HG03558 (cell line): ENCODE results near the gene AP3D1.
A peak's percentile ranks its signal among the peaks of the same experiment; 100 is the strongest.
"Not testable (repeated sequence)": the region's sequence is repeated elsewhere in the genome, so short reads cannot be mapped to it uniquely, and the experiment has no call there.

Source experiments
- ATAC-seq: cut with Tn5 transposase; IDR thresholded peaks from one replicate; pipeline ENCODE4 v1.9.1; 2021; ENCODE audit warnings: moderate number of reproducible peaks; ENCODE audit not compliant: unreplicated experiment; ENCODE audit errors: extremely low read depth

The AP3D1 gene

GRCh38 chr19:2157452-2157851 lies 6.1 kb upstream of the AP3D1 start:
- no peak for ATAC-seq

- ATAC-seq, result no peak
These were observed 3.3 kb upstream of the AP3D1 start for GRCh38 chr19:2154587-2155075.

DNA sequence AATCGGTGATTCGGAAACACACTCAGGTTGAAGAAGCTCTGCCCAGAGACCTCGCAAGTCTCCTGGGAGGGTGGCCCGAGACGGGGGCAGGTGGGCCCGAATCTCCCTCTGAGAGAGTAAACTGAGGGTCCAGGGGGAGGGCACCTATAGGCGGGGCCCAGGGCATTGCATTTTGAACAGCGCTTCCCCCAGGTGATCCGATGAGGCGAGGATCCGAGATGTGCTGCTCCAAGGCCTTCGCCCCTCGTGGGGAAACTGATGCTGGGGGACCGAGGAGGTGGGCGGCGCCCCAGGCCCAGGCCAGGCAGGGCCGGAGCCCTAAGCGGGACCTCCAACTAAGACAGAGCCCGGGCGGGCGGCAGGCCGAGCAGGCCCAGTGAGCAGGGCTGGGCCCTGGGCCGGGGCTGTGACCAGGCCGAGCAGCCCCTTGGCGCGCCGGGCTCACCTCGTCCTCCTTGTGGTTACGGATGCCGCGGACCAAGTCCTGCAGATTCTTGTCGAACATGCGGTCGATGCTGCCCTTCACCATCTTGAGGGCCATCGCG lies 500 bp downstream of the AP3D1 start:
- peak; percentile 4 for ATAC-seq

DNA sequence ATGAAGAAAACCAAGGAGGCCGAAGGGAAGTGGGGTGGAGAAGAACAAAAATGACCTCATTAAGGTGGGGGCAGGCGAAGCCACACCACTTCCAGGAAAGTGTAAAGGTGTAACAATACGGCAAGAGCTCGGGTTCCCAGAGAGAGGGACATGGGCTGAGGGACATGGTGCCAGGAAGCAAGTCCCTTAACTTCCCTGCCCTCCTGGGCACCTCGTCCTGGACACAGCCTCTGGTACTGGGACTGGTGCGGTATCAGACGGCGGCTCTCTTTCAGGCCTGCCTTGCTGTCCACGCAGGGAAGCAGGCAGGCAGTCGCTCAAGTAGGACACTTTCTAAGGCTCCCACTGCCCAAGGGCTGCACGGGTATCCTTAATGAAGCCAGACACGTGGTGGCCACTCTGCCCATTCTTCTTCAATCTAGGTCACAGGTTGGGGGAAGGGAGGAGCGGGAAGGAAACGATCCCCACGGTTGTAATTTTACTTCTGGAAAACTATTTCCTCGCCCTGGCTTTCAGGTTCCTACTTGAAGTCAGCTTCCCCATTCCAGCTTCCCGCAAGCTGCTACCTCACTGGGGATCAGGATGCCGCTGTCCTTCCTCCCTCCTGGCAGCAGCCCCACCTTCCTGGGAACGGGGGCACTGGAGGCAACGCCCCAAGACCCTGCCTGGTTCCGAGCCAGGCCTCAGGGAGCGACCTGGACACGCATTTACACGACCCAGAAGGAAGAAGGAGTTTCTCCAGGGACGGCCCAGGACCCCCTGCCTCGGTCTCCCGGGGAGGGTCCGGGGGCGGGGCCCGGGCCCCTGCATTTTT lies 1.2 kb downstream of the AP3D1 start:
- no peak for ATAC-seq

DNA sequence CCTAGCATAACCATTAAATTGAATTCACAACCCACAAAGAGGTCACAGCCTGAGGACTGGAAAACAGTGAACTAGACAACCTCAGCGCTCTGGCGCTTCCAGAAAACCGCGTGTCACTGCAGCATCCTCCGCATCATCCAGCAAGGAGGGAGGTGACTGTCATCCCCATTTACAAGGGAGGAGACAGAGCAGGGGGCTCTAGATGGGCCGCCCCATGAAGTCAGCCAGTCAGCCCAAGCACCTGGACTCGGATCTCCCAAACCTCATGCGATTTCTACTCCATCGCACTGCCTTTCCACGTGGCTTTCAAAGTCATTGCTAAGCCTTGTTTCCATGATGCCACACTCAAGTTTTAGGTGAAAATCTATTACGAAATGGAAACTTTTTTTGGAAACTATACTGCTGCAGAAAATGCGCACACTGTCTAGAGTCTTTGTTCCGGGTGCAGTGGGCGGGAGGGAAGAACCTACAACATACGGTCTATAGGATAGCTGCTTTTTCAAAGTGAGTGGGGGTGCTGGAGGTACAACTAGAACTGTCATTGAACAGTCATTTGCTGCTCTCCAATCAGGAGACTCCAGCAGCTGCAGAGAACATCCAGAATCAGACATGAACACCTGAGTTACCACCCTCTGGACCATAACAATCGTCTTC lies 2.8 kb downstream of the AP3D1 start:
- no peak for ATAC-seq

- no peak for ATAC-seq
These were observed 5.5 kb downstream of the AP3D1 start for GRCh38 chr19:2145831-2146241.

GRCh38 chr19:2144190-2144589 lies 7.2 kb downstream of the AP3D1 start:
- ATAC-seq, result no peak

GRCh38 chr19:2142173-2142829 lies 9.1 kb downstream of the AP3D1 start:
- no peak for ATAC-seq

DNA sequence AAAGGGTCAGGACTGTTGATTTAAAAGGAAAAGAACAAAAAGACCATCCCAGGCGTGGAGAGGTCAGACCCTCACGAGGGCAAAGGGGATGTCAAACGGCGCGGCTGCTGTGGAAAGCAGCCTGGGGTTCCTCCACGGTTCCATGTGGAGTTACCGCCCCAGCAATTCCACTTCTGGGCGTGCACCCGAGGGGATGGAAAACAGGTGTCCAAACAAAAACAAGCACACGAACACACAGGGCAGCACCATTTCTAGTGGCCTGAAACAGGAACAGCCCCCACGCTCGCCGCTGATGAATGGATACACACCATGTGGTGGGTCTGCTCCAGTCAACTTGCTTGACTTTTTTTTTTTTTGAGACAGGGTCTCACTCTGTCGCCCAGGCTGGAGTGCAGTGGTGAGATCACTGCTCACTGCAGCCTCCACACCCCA lies 11.2 kb downstream of the AP3D1 start:
- no peak for ATAC-seq

- ATAC-seq, result no peak
These were observed 11.8 kb downstream of the AP3D1 start for GRCh38 chr19:2139385-2140137.

- ATAC-seq, result no peak
These were observed 13.2 kb downstream of the AP3D1 start for GRCh38 chr19:2138061-2138728.

DNA sequence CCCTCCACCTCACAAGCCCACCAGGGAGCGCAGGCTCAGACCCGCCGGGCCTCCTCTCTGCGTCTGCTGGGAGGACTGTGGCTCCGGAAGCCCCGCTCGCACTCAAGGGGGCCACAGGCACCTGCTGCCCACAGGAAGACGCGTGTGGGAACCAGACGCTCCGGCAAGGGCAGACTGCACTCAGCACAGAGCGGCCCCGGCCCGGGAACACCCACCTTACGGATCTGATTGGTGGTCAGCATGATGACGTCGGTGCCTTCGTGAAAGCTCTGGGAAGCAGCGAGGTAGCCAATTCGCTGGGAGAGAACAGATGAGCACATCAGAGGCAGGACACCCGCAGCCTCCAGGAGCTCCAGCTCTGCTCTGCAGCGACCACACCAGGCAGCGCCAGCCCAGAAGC lies 14.6 kb downstream of the AP3D1 start:
- no peak for ATAC-seq

DNA sequence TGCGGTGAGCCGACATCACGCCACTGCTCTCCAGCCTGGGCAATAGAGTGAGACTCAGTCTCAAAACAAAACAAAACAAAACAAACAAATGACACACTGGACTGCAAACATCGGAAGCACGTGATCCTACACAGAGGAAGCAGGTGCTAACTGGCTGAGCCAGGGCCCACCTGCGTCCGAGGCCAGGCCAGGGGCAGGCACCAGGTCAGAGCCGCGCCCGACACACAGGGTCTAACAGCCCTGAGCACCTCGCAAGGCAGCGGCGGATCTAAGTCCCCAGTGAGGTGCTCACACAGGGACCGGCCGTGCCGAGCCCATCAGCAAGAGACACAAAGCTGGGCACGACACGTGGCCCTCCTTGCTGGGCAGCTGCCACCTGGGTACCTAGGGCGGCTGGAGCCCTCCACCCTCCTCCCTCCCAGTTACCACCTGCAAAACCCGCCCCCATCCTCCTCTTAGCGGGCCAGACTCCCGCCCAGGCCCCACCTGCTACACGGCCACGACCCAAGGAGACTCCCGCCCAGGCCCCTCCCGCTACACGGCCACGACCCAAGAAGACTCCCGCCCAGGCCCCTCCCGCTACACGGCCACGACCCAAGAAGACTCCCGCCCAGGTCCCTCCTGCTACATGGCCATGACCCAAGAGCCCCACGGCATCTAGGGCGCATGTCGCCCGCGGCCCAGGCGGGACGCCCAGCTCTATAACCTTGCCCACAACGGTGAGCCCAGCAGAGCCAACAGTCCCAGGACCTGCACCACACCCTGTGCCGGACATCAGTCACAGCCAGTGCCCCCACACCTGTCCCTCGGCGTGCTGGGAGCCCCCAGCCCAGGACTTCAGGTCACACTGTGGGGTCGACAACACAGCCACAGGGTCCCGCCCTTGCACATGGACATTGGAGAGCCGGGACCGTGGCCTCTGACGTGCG lies 15.6 kb downstream of the AP3D1 start:
- ATAC-seq, result no peak

GRCh38 chr19:2132731-2133490 lies 18.5 kb downstream of the AP3D1 start:
- no peak for ATAC-seq

DNA sequence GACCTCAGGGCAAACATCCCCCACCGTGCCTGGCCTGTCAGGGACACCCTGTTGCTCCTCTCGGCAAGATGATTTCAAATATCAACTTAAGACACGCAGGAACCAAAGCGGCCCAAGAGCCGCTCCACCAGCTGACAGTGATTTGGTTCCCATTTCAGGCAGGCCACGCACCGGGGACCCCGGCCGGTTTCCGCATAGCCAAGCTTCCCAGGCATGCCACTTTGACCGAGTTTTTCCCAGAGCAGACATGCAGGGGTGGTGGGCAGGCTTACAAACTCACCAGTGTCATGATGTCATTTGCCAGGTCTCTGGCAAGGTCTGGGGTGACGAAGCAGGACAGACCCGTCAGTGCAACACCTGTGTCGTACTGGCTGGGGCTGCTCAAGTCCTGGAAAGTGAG lies 19.2 kb downstream of the AP3D1 start:
- no peak for ATAC-seq

- not testable (repeated sequence) for ATAC-seq
These were observed 20.1 kb downstream of the AP3D1 start for GRCh38 chr19:2131012-2131975.
